RWPE1 (cell line): ENCODE data around the gene EDDM13.
"Not testable (repeated sequence)": the region's sequence is repeated elsewhere in the genome, so short reads cannot be mapped to it uniquely, and the experiment has no call there.

ENCODE experiments used
- CTCF ChIA-PET: fragments of 350-600 bp; sonication (Branson Sonifier 250); formaldehyde crosslinking; extraction: SDS; loops from one replicate; lab custom pipeline; 2021; lab: Yijun Ruan, JAX
- POLR2A ChIA-PET: fragments of 400-600 bp; formaldehyde crosslinking; extraction: SDS; loops from one replicate; lab custom pipeline; 2020; ENCODE audit warnings: antibody characterized with exemption; ENCODE audit not compliant: low non-redundant PET; lab: Yijun Ruan, JAX
- DNase-seq: peaks from one replicate; pipeline ENCODE4 v3.0.0; 2012; ENCODE audit warnings: low spot score
- H3K27ac ChIP-seq: fragments of 450-650 bp; 2 replicates; pipeline ENCODE4 v1.5.1; 2017
- CTCF ChIP-seq: fragments of 450-650 bp; conservative IDR thresholded peaks from 2 replicates; pipeline ENCODE4 v1.5.1; 2017; ENCODE audit warnings: low read depth, mild to moderate bottlenecking

Gene EDDM13

DNA sequence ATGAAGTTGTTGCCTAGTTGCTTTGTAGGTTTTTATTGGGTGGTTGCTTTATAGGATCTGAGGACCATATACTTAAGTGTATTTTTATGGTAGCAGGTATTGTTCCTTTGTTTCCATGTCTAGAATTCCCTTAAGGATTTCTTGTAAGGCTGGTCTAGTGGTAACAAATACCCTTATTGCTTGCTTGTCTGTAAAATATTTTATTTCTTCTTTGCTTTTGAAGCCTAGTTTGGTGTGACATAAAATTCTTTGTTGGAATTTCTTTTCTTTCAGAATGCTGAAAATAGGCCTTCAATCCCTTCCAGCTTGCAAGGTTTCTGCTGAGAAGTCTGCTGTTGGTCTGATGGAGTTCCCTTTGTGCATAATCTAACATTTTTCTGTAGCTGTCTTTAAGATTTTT, 60.1 kb downstream of the EDDM13 start:
- CTCF ChIA-PET: interaction anchor here (0.7 to 1.7 kb wide), 4 partner anchors 15 to 266 kb away, joined by 3 to 36 read pairs (median 6); no protein-coding TSS in a partner anchor
- no peak for DNase-seq
- POLR2A ChIA-PET: no interaction called here
- TF ChIP-seq CTCF: no peak
- no peak overlapping the region for H3K27ac ChIP-seq

DNA sequence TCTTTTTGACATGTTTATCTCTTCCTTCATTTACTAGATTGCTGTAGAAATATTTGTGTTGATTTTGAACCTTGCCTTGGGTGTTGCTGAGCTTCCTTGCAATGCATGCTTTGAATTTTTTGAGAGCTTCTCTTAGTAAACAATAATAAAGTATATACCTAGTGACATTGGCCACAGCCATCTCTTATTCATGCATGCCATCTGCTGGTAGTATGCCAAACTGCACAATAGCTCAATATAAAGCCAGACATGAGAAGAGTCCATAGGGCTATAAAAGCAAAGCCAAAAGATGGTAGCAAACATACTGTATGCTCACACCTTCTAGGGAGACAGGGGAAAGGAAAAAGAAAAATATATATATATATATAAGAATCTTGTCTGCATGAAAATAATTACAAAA, 61.0 kb downstream of the EDDM13 start:
- POLR2A ChIA-PET: no interaction called here
- DNase-seq: peak; percentile 38
- no peak overlapping the region for H3K27ac ChIP-seq
- peak; percentile 40 for TF ChIP-seq CTCF
- CTCF ChIA-PET: interaction anchor here (0.7 to 1.7 kb wide), 6 partner anchors 14 to 289 kb away, joined by 3 to 36 read pairs (median 4); no protein-coding TSS in a partner anchor

GRCh38 chr19:56335371-56335770, 62.8 kb downstream of the EDDM13 start:
- POLR2A ChIA-PET, H3K27ac ChIP-seq, DNase-seq: not testable (repeated sequence)
- CTCF ChIA-PET: interaction anchor here (1.0 kb wide), 1 partner anchor 83 kb away, joined by 3 read pairs; no protein-coding TSS in a partner anchor

GRCh38 chr19:56337077-56337476, 64.5 kb downstream of the EDDM13 start:
- POLR2A ChIA-PET, H3K27ac ChIP-seq, CTCF ChIA-PET, DNase-seq: not testable (repeated sequence)

- H3K27ac ChIP-seq, POLR2A ChIA-PET, DNase-seq, CTCF ChIA-PET: not testable (repeated sequence)
Measured at GRCh38 chr19:56339031-56339430, 66.5 kb downstream of the EDDM13 start.

DNA sequence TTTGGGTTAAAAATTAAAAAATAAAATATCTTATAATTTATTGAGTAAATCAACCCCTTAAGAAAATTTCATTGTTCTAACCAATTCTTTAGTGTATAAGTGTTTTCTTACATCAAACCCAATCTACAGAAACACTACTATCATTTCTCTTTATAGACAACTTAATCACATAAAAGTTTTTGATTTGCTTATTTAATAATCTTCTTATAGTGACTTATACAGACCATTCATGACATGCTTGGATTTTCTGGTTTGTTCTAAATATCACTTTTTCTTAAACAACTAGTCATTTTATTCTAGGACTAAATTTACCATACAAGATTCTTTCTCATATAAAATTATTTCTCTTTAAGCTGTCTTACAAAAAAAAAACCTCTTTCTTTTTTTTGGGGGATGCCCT, 69.4 kb downstream of the EDDM13 start:
- H3K27ac ChIP-seq: no peak overlapping the region
- ChIA-PET POLR2A (no interaction called here), CTCF (no interaction called here)
- DNase-seq: no peak
- no peak for TF ChIP-seq CTCF

- TF ChIP-seq CTCF: no peak
- H3K27ac ChIP-seq: no peak overlapping the region
- CTCF ChIA-PET: interaction anchor here (0.6 to 2.0 kb wide), 5 partner anchors 14 to 127 kb away, joined by 3 to 7 read pairs (median 5); no protein-coding TSS in a partner anchor
- POLR2A ChIA-PET: no interaction called here
- no peak for DNase-seq
Measured at GRCh38 chr19:56347163-56347778, 74.7 kb downstream of the EDDM13 start.

GRCh38 chr19:56348289-56348877, 75.8 kb downstream of the EDDM13 start:
- H3K27ac ChIP-seq: no peak overlapping the region
- POLR2A ChIA-PET: no interaction called here
- TF ChIP-seq CTCF: peak; percentile 29; the same call in 1 of the 2 replicates
- no peak for DNase-seq
- CTCF ChIA-PET: interaction anchor here (0.6 to 2.0 kb wide), 4 partner anchors 15 to 128 kb away, joined by 3 to 7 read pairs (median 4); no protein-coding TSS in a partner anchor
